Tibial nerve (tissue), 3 donors: ENCODE measurements around the gene BAIAP2L2.

Source experiments
- POLR2A ChIP-seq, 2 donors: fragments of 450-650 bp; IDR thresholded peaks; one replicate each; pipeline ENCODE4 v1.6.1; 2017; ENCODE audit warnings: antibody characterized with exemption in 2 of 2, mild to moderate bottlenecking in 2 of 2, moderate library complexity in 2 of 2
- TF ChIP-seq, protein P1 (sequence below), 5 experiments: fragments of 200-600 bp in 3 of 5; fragments of 450-650 bp in 2 of 5; sonication (generic) in 3 of 5; IDR thresholded peaks; one replicate each; pipeline ENCODE4 v1.5.1; 2016 to 2019; ENCODE audit warnings: antibody characterized with exemption in 5 of 5, mild to moderate bottlenecking in 3 of 5, moderate library complexity in 2 of 5

DNA sequence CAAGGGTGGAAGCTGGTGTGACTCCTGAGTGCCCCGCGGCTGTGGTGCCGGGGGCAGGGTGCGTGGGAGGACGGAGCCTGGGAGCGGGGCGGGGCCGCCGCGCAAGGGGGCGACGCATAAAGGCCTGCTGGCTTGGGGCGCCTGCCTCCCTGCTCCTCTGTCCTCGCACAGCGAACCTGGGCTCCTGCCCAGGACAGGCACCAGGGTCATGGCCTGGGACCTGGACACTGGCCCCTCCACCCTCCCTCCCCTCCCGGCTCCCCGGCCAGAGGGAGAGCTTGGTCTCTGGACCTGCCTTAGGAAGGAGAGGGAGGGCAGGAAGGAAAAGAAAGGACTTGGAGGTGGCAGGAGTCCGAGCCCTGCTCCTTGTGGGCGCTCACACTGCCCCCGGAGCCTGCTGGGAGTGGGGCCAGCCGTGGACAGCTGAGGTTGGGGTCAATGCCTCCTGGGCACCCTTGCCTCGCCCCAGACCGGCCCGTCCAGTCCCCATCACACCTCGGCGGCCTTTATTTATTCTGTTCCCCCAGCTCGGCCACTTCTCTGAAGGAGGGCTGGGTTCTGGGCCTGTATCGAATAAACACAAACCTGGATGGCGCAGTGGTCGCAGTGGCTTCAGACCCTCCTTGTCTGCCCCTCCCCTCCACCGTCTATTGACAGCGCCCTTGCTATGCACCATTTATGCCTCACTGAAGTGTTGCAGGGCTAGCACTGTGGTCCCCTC is 35.2 kb downstream of the BAIAP2L2 start:
- TF ChIP-seq, protein P1, sequence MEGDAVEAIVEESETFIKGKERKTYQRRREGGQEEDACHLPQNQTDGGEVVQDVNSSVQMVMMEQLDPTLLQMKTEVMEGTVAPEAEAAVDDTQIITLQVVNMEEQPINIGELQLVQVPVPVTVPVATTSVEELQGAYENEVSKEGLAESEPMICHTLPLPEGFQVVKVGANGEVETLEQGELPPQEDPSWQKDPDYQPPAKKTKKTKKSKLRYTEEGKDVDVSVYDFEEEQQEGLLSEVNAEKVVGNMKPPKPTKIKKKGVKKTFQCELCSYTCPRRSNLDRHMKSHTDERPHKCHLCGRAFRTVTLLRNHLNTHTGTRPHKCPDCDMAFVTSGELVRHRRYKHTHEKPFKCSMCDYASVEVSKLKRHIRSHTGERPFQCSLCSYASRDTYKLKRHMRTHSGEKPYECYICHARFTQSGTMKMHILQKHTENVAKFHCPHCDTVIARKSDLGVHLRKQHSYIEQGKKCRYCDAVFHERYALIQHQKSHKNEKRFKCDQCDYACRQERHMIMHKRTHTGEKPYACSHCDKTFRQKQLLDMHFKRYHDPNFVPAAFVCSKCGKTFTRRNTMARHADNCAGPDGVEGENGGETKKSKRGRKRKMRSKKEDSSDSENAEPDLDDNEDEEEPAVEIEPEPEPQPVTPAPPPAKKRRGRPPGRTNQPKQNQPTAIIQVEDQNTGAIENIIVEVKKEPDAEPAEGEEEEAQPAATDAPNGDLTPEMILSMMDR (IDR thresholded peaks at IDR 0.05) = no peak
- TF ChIP-seq POLR2A (IDR thresholded peaks at IDR 0.05) = no peak
